HL-60 (cell line): Measurements from ENCODE around the gene ZNF541.

Source experiments
- DNase-seq, 2 experiments: peaks; one replicate each; pipeline ENCODE4 v3.0.0-alpha.2; 2010 to 2020; ENCODE audit warnings: low read depth in 1 of 2, low spot score in 1 of 2
- H3K27ac ChIP-seq: fragments of 250-450 bp; sonication (Bioruptor Pico); replicated peaks from 2 replicates; pipeline ENCODE4 v1.5.1; 2020; ENCODE audit warnings: mild to moderate bottlenecking, moderate library complexity
- H3K27me3 ChIP-seq: fragments of 250-450 bp; sonication (Bioruptor Pico); 2 replicates; pipeline ENCODE4 v1.5.1; 2021; ENCODE audit warnings: mild to moderate bottlenecking, moderate library complexity; ENCODE audit not compliant: insufficient read depth, poor library complexity, severe bottlenecking
- H3K4me3 ChIP-seq: replicated peaks from 2 replicates; pipeline ENCODE4 v1.5.1; 2011; ENCODE audit warnings: mild to moderate bottlenecking, control low read depth, low read length; ENCODE audit not compliant: insufficient read depth
- CTCF ChIP-seq: IDR thresholded peaks from one replicate; pipeline ENCODE4 v1.5.1; 2011; ENCODE audit warnings: low read length, control low read depth, inconsistent platforms; ENCODE audit not compliant: insufficient read depth
- GABPA ChIP-seq: IDR thresholded peaks from 2 replicates; pipeline ENCODE4 v1.6.1; 2012; ENCODE audit warnings: low read depth
- POLR2AphosphoS5 ChIP-seq: IDR thresholded peaks from 2 replicates; pipeline ENCODE4 v1.6.1; 2012; ENCODE audit warnings: low read depth
- REST ChIP-seq: IDR thresholded peaks from 2 replicates; pipeline ENCODE4 v1.6.1; 2012; ENCODE audit warnings: low read depth; ENCODE audit not compliant: insufficient replicate concordance
- SPI1 ChIP-seq: IDR thresholded peaks from 2 replicates; pipeline ENCODE4 v1.6.1; 2012; ENCODE audit warnings: low read depth, mild to moderate bottlenecking, borderline replicate concordance

ZNF541 gene

GRCh38 chr19:47544476-47544875 is 28.5 kb downstream of the ZNF541 start:
- H3K27ac ChIP-seq, result no peak overlapping the region
- no peak for DNase-seq
- H3K27me3 ChIP-seq, result peaks cover 19% of the 10 kb centered on the region
- TF ChIP-seq REST (no peak), GABPA (no peak), CTCF (no peak), SPI1 (no peak), POLR2AphosphoS5 (no peak)
- H3K4me3 ChIP-seq, result no peak overlapping the region

- Histone ChIP-seq H3K27me3 (peaks cover 19% of the 10 kb centered on the region), H3K27ac (no peak overlapping the region), H3K4me3 (no peak overlapping the region)
- TF ChIP-seq POLR2AphosphoS5 (no peak), SPI1 (no peak), REST (no peak), GABPA (no peak), CTCF (no peak)
- DNase-seq, result no peak
Observed at GRCh38 chr19:47544075-47544474, 28.9 kb downstream of the ZNF541 start.

- DNase-seq, result no peak
- TF ChIP-seq POLR2AphosphoS5 (no peak), SPI1 (no peak), CTCF (no peak), GABPA (no peak), REST (no peak)
- Histone ChIP-seq H3K27me3 (peaks cover 16% of the 10 kb centered on the region), H3K27ac (no peak overlapping the region), H3K4me3 (no peak overlapping the region)
Observed at GRCh38 chr19:47542030-47542475, 30.9 kb downstream of the ZNF541 start.
